ENCODE results near the gene TAS2R41. TPM values are rescaled to one million over a fixed set of nuclear protein-coding genes. Genes with fewer than 3 reads are reported as not detected.

Gene TAS2R41
- polyA plus RNA-seq, 2 of the 4 experiments (the other 2 are of a cell fraction): not detected

GRCh38 chr7:143504215-143504936, 26.7 kb downstream of the TAS2R41 start:
- FAIRE-seq (no peak), ATAC-seq (peak in 1 of 2 experiments; percentile 50; a peak in 2 of 6 replicates), DNase-seq (ENCODE audit: low read depth in 1 of 2, low spot score in 1 of 2) (no peak)
- no peak overlapping the region for H3K4me3 ChIP-seq
- CTCF ChIA-PET: interaction anchor here (1.0 to 3.3 kb wide), 4 partner anchors 13 to 264 kb away, joined by 3 to 13 read pairs (median 6); no protein-coding TSS in a partner anchor
- WGBS (ENCODE audit: missing lambda C conversion rate): 72% methylated on average over 5 of the region's 5 CpGs
- no peaks in the 10 kb centered on the region for H3K9me3 ChIP-seq
- H3K4me1 ChIP-seq: no peaks in the 10 kb centered on the region
- POLR2A ChIA-PET: no interaction called here
- TF ChIP-seq JUNB (IDR thresholded peaks at IDR 0.05): no peak
- H3K27ac ChIP-seq: no peak overlapping the region
- no peak overlapping the region for H3K4me2 ChIP-seq

- TF ChIP-seq ZNF302 (CRISPR knock-in tag; IDR thresholded peaks at IDR 0.05) (no peak), TP53 (CRISPR knock-in tag; IDR thresholded peaks at IDR 0.05) (no peak), USF2 (IDR thresholded peaks at IDR 0.05) (no peak), BHLHE40 (IDR thresholded peaks at IDR 0.05; ENCODE audit: low read depth, low read length) (no peak), MYC (IDR thresholded peaks at IDR 0.05; ENCODE audit: borderline replicate concordance, low read length) (no peak), FOXS1 (CRISPR knock-in tag; IDR thresholded peaks at IDR 0.05) (no peak), BCL3 (IDR thresholded peaks at IDR 0.05) (no peak), HDAC2 (IDR thresholded peaks at IDR 0.05) (no peak), ZC3H11A (IDR thresholded peaks at IDR 0.05) (no peak), MAZ (IDR thresholded peaks at IDR 0.05; ENCODE audit: borderline replicate concordance, low read depth, low read length) (no peak), CTCF (IDR thresholded peaks at IDR 0.05) (no peak), RNF2 (IDR thresholded peaks at IDR 0.05; ENCODE audit: borderline replicate concordance, low read depth) (no peak), POLR2A (IDR thresholded peaks at IDR 0.05; ENCODE audit: low read length) (no peak), MAX (IDR thresholded peaks at IDR 0.05) (no peak), CBX8 (IDR thresholded peaks at IDR 0.05) (no peak), HEYL (CRISPR knock-in tag; IDR thresholded peaks at IDR 0.05) (no peak), ATOH8 (CRISPR knock-in tag; IDR thresholded peaks at IDR 0.05; ENCODE audit: low read depth) (no peak), ELK1 (IDR thresholded peaks at IDR 0.05; ENCODE audit: low read depth, low read length) (no peak)
- ATAC-seq (no peak), DNase-seq (ENCODE audit: low read depth in 1 of 2, low spot score in 1 of 2) (no peak), FAIRE-seq (no peak)
- ChIA-PET CTCF (interaction anchor here (1.0 to 3.3 kb wide), 4 partner anchors 14 to 264 kb away, joined by 3 to 13 read pairs (median 6); no protein-coding TSS in a partner anchor), POLR2A (no interaction called here)
- H3K27ac ChIP-seq: no peak overlapping the region
- H3K4me3 ChIP-seq: no peak overlapping the region
- no peaks in the 10 kb centered on the region for H3K9me3 ChIP-seq
- H3K4me2 ChIP-seq: no peak overlapping the region
- no peaks in the 10 kb centered on the region for H3K4me1 ChIP-seq
Measured at GRCh38 chr7:143504937-143505297, 27.2 kb downstream of the TAS2R41 start.
